ENCODE results near the gene ADCY1. TPM values are rescaled to one million over a fixed set of nuclear protein-coding genes. Genes with fewer than 3 reads are reported as not detected.

Gene ADCY1
- total and polyA plus RNA-seq, 3 experiments from 2014 or later, result 0.79 to 1.3 TPM; not detected in 1

DNA sequence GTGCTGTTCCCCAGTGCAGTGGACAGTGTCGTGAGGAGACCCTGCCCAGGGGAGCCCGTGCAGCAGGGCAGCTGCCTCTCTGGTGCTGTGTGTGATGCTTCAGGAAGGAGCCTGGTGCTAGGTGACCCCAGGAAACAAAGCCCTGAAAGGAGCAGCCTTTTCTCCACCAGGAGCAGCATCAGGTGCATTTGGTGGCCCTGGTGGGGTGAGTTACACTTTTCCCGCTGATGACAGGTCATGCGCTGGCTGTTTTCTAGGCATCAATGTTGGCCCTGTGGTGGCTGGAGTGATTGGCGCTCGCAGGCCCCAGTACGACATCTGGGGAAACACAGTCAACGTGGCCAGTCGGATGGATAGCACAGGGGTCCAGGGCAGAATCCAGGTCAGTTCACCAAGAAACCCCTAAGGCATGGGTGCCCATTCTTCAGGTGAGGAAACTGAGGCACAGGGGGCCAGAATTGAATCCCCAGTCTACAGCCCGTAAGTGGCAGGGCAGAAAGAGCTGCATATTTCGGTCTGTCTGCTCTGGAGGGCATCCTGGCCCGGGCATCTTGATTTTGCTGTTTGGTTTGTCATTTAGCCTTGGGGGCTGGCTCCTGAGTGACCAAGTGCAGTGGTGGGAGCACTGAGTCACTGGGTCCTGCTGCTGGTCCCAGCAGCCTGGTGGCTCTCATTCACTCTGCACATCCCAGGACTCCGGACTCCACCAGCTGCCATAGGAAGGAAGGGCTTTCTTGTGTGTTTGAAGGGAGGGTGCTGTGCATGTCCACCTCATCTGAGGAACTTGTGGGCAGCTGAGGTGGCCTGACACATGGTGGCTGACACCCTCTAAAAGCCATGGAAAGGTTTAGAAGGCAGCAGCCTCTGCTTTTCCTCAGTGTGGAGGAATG, 136.3 kb downstream of the ADCY1 start:
- Histone ChIP-seq H3K4me1 (ENCODE audit: insufficient read depth, low read length) (no peaks in the 10 kb centered on the region), H3K36me3 (ENCODE audit: insufficient read depth, low read length) (no peaks in the 10 kb centered on the region), H3K27ac (ENCODE audit: low read depth, low read length) (no peak overlapping the region), H3K4me3 (ENCODE audit: low read length) (no peak overlapping the region), H3K9me3 (ENCODE audit: low read length) (no peaks in the 10 kb centered on the region), H3K27me3 (ENCODE audit: insufficient read depth, low read length, poor library complexity, severe bottlenecking) (no peaks in the 10 kb centered on the region)
- Mint-ChIP-seq H3K27me3 (peaks cover 3 to 21% of the 10 kb centered on the region in 2 donors), H3K4me3 (no peak overlapping the region), H3K27ac (no peak overlapping the region), H3K9me3 (no peaks in the 10 kb centered on the region), H3K36me3 (no peaks in the 10 kb centered on the region), H3K4me1 (no peaks in the 10 kb centered on the region)
- no peak for DNase-seq
- ChIA-PET CTCF (no interaction called here), POLR2A (no interaction called here)

DNA sequence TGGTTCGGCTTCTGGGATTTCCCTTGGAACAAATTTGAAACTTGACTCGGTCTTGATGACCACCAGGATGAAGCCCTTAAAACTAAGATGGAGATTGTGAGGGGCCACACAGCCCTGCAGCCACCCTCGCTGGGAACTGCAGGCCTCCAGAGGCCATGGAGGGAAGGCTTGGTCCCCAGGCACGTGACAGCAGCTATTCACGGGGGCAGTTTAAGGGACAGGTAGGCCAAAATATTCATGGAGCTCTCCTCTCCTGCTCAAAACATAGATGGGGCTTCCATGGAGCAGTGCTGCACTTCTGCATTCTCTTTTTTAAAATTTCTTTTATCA, 137.0 kb downstream of the ADCY1 start:
- Histone ChIP-seq H3K9me3 (ENCODE audit: low read length) (no peaks in the 10 kb centered on the region), H3K36me3 (ENCODE audit: insufficient read depth, low read length) (no peaks in the 10 kb centered on the region), H3K27me3 (ENCODE audit: insufficient read depth, low read length, poor library complexity, severe bottlenecking) (no peaks in the 10 kb centered on the region), H3K4me1 (ENCODE audit: insufficient read depth, low read length) (no peaks in the 10 kb centered on the region), H3K4me3 (ENCODE audit: low read length) (no peak overlapping the region), H3K27ac (ENCODE audit: low read depth, low read length) (no peak overlapping the region)
- Mint-ChIP-seq H3K27me3 (peaks cover 3 to 17% of the 10 kb centered on the region in 2 donors), H3K4me1 (no peaks in the 10 kb centered on the region), H3K27ac (no peak overlapping the region), H3K9me3 (no peaks in the 10 kb centered on the region), H3K36me3 (no peaks in the 10 kb centered on the region), H3K4me3 (no peak overlapping the region)
- POLR2A ChIA-PET, result no interaction called here
- no peak for DNase-seq
- CTCF ChIA-PET, result no interaction called here

DNA sequence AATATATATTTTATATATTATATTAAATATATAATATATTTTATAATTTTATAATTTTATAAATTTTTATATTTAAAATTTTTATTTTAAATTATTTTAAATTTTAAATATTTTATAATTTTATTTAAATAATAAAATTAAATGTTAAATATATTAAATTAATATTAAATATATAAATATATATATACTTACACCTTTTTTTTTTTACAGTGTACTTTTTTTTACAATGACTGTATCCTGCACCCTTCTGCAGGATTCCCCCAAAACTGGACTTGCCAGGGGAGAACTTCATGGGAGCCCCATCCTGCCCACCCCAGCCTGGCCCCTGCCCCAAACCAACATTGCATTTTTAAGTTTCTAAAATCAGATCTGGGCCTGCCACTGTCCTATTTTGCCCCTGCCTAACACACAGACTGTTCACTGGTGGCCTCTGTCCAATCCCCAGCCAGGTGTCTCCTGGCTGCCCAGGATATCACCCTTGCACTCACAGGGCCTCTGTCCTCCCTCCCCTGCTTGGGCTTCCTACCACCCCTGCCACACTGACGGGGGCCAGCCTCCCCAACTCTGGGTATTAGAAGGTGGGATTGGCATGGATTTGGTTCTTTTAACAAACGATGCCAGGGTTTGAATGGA, 138.0 kb downstream of the ADCY1 start:
- H3K4me1 Mint-ChIP-seq, result no peaks in the 10 kb centered on the region
- H3K36me3 ChIP-seq (ENCODE audit: insufficient read depth, low read length), result no peaks in the 10 kb centered on the region
- no peak overlapping the region for H3K4me3 ChIP-seq (ENCODE audit: low read length)
- no peak for DNase-seq
- no peaks in the 10 kb centered on the region for H3K4me1 ChIP-seq (ENCODE audit: insufficient read depth, low read length)
- no peaks in the 10 kb centered on the region for H3K9me3 Mint-ChIP-seq
- ChIA-PET CTCF (no interaction called here), POLR2A (no interaction called here)
- peaks cover 3 to 17% of the 10 kb centered on the region in 2 donors for H3K27me3 Mint-ChIP-seq
- H3K9me3 ChIP-seq (ENCODE audit: low read length), result no peaks in the 10 kb centered on the region
- H3K27ac ChIP-seq (ENCODE audit: low read depth, low read length), result no peak overlapping the region
- H3K27ac Mint-ChIP-seq, result no peak overlapping the region
- no peaks in the 10 kb centered on the region for H3K36me3 Mint-ChIP-seq
- H3K4me3 Mint-ChIP-seq, result no peak overlapping the region
- H3K27me3 ChIP-seq (ENCODE audit: insufficient read depth, low read length, poor library complexity, severe bottlenecking), result no peaks in the 10 kb centered on the region

DNA sequence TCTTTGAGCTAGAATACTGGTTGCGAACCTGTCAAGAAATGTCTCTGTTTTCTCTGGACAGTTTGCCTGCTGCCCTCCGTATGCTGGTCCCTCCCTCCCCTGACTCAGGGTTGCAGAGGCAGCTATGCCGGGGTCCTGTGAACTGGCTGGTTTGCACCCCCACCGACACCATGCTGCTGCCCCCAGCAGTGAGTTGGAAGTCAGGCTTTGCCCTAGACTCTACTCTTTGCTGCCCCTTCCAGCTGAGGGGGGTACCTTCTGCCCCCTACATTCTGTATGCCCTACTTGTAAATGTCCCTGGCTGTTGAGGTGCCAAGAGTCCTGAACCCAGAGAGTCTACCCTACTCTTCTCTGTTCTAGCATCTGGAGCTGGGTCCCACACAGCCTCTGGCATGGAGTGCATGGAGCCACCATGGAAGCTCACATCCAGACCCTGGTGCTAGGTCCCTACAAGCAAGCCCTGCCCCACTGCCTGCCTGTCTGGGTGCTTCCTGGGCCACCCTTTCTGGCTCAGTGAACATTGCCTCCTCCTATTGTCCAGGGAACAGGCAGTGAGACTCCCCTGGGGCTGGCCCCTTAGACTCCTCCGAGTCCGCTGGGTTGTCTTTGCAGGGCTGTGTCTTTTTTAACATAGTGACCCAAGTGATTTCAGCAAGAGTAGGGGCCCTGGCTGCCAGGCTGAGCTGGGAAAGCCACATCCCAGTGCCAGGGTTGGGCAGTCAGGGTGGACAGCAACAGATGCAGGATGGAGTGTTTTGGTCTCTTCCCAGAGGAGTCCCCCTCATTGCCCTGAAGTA, 138.9 kb downstream of the ADCY1 start:
- no peak overlapping the region for H3K4me3 Mint-ChIP-seq
- CTCF ChIA-PET, result no interaction called here
- no peaks in the 10 kb centered on the region for H3K27me3 ChIP-seq (ENCODE audit: insufficient read depth, low read length, poor library complexity, severe bottlenecking)

DNA sequence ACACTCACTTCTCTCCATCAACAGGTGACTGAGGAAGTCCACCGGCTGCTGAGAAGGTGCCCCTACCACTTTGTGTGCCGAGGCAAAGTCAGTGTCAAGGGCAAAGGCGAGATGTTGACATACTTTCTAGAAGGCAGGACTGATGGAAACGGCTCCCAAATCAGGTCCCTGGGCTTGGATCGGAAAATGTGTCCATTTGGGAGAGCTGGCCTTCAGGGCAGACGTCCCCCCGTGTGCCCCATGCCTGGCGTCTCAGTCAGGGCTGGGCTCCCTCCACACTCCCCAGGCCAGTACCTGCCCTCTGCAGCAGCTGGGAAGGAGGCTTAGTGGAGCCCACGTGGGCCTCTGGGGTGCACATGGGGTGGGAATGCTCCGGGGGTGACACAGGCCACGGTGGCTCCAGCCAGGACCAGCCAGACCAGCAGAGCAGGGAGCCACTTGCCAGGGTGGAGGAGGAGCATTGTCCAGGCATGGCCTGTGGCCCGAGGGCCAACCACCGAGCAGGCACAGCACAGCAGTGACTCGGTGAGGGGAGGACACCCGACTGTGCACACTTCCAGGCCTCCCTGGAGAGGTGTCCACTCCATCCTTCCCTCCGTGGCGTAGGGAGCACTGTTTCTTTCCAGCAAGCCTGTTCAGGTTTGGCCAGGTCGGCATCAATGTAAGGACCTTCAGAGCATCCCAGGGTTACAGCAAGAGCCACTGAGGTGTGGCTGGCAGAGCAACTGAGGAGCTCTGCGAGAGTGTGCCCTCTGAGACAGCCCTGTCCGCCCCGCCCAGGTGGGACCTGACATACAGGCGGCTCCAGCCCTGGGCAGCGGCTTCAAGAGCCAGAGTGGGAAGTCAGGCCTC, 139.7 kb downstream of the ADCY1 start:
- Histone ChIP-seq H3K9me3 (ENCODE audit: low read length) (no peaks in the 10 kb centered on the region), H3K4me1 (ENCODE audit: insufficient read depth, low read length) (no peaks in the 10 kb centered on the region), H3K27ac (ENCODE audit: low read depth, low read length) (no peak overlapping the region), H3K27me3 (ENCODE audit: insufficient read depth, low read length, poor library complexity, severe bottlenecking) (no peaks in the 10 kb centered on the region), H3K4me3 (ENCODE audit: low read length) (no peak overlapping the region), H3K36me3 (ENCODE audit: insufficient read depth, low read length) (no peaks in the 10 kb centered on the region)
- ChIA-PET CTCF (no interaction called here), POLR2A (no interaction called here)
- Mint-ChIP-seq H3K4me3 (no peak overlapping the region), H3K4me1 (peaks cover 0 to 2% (median 2%) of the 10 kb centered on the region in 3 donors), H3K27ac (peak overlapping the region in 1 of 8 donors; percentile 54), H3K9me3 (no peaks in the 10 kb centered on the region), H3K27me3 (peaks cover 3 to 17% of the 10 kb centered on the region in 2 donors), H3K36me3 (no peaks in the 10 kb centered on the region)
- no peak for DNase-seq

More for the DNA sequence above, 138.9 kb downstream of the ADCY1 start:
- POLR2A ChIA-PET, result no interaction called here
- DNase-seq, result no peak
- no peaks in the 10 kb centered on the region for H3K36me3 Mint-ChIP-seq
- peaks cover 0 to 2% (median 0%) of the 10 kb centered on the region in 3 donors for H3K4me1 Mint-ChIP-seq
- peak overlapping the region in 1 of 8 donors; percentile 54 for H3K27ac Mint-ChIP-seq
- Histone ChIP-seq H3K4me1 (ENCODE audit: insufficient read depth, low read length) (no peaks in the 10 kb centered on the region), H3K36me3 (ENCODE audit: insufficient read depth, low read length) (no peaks in the 10 kb centered on the region), H3K9me3 (ENCODE audit: low read length) (no peaks in the 10 kb centered on the region), H3K27ac (ENCODE audit: low read depth, low read length) (no peak overlapping the region), H3K4me3 (ENCODE audit: low read length) (no peak overlapping the region)
- peaks cover 3 to 17% of the 10 kb centered on the region in 2 donors for H3K27me3 Mint-ChIP-seq
- H3K9me3 Mint-ChIP-seq, result no peaks in the 10 kb centered on the region

DNA sequence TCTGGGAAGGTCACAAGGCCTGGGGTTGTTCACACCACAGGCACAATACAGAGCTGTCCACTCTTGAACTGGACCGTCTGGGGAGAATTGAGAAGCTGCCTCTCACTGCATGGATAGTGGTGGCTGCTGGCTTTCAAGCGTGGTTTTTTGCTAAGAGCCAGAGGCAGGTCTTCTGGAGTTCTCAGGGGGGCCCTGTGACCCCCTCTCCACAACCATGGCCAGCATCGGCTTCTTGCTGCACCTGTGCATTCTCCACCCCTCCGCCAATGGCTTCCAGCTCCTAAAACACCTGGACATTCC, 140.3 kb downstream of the ADCY1 start:
- Histone ChIP-seq H3K27ac (ENCODE audit: low read depth, low read length) (no peak overlapping the region), H3K4me1 (ENCODE audit: insufficient read depth, low read length) (no peaks in the 10 kb centered on the region), H3K4me3 (ENCODE audit: low read length) (no peak overlapping the region), H3K9me3 (ENCODE audit: low read length) (no peaks in the 10 kb centered on the region), H3K36me3 (ENCODE audit: insufficient read depth, low read length) (no peaks in the 10 kb centered on the region), H3K27me3 (ENCODE audit: insufficient read depth, low read length, poor library complexity, severe bottlenecking) (no peaks in the 10 kb centered on the region)
- no peak for DNase-seq
- H3K4me1 Mint-ChIP-seq, result peaks cover 0 to 2% (median 2%) of the 10 kb centered on the region in 3 donors
- peaks cover 3 to 17% of the 10 kb centered on the region in 2 donors for H3K27me3 Mint-ChIP-seq
- no peak overlapping the region for H3K27ac Mint-ChIP-seq
- ChIA-PET CTCF (no interaction called here), POLR2A (no interaction called here)
- H3K36me3 Mint-ChIP-seq, result no peaks in the 10 kb centered on the region
- no peak overlapping the region for H3K4me3 Mint-ChIP-seq
- no peaks in the 10 kb centered on the region for H3K9me3 Mint-ChIP-seq

DNA sequence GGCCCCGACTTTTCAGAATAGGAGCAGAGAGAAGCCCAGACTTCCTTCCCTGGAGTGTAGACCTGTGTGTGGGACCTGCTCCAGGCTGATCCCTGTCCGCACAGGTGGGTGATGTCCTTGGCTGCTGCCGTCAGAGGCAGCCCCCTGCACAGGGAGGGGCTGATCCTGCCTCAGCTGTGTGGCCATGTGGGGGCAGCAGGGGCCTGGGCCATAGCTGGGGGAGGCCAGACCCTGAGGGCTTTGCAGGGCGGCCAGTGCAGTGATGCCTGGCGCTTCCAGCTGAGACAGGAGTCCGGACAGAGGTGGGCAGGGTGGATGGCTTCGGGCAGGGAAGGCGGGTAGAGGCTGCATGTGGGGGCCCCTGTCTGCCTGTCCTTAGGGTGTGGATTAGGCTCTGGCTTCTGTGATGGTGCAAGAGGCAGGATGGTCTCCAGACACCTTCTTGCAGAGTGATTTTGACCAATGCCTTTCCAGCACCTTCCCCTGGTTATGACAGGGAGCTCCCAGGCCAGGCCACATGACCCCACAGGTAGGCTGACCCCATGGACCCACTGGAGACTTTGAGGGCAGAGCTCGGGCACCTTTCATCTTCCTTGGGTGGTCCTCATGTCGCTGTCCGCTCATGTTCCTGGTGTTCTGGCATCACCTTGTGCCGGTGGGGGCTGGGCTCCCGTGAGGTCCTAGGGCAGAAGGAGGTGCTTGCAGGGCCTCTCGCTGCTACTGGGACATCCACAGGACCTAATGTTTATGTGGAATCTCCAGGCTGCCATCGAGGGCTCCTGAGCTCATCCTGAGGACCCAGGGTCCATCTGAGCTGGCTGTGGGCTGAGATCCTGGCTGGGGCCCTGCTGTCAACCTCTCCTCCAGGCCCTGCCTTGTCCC, 141.5 kb downstream of the ADCY1 start:
- Histone ChIP-seq H3K27me3 (ENCODE audit: insufficient read depth, low read length, poor library complexity, severe bottlenecking) (no peaks in the 10 kb centered on the region), H3K4me1 (ENCODE audit: insufficient read depth, low read length) (no peaks in the 10 kb centered on the region), H3K27ac (ENCODE audit: low read depth, low read length) (no peak overlapping the region), H3K9me3 (ENCODE audit: low read length) (no peaks in the 10 kb centered on the region), H3K36me3 (ENCODE audit: insufficient read depth, low read length) (no peaks in the 10 kb centered on the region), H3K4me3 (ENCODE audit: low read length) (no peak overlapping the region)
- Mint-ChIP-seq H3K27ac (no peak overlapping the region), H3K36me3 (no peaks in the 10 kb centered on the region), H3K4me3 (peak overlapping the region in 1 of 7 donors; percentile 15), H3K4me1 (peaks cover 0 to 2% (median 2%) of the 10 kb centered on the region in 3 donors), H3K9me3 (no peaks in the 10 kb centered on the region), H3K27me3 (peaks cover 3 to 16% of the 10 kb centered on the region in 2 donors)
- DNase-seq, result no peak
- ChIA-PET CTCF (no interaction called here), POLR2A (no interaction called here)

Data from CD8-positive, alpha-beta memory T cell (primary cell).